HepG2 (cell line): ENCODE measurements around the gene CIAO3. TPM values are rescaled to one million over a fixed set of nuclear protein-coding genes. Genes with fewer than 3 reads are reported as not detected.
A peak's percentile ranks its signal among the peaks of the same experiment; 100 is the strongest.

Source experiments
- ATAC-seq: fragments of 200-7000 bp; cut with Tn5 transposase; 3 replicates; pipeline ENCODE4 v1.9.1; 2020; ENCODE audit warnings: mild to moderate bottlenecking, moderate library complexity
- BruUV-seq: library from RNA; stranded (reverse); fragments of 400-500 nt; replicated peaks from 2 replicates; lab custom pipeline; 2021; lab: Mats Ljungman, UMichigan
- CTCF ChIA-PET: fragments of 300-600 bp; formaldehyde crosslinking; extraction: SDS; loops from one replicate; lab custom pipeline; 2021; ENCODE audit warnings: low total read pairs, inconsistent platforms, low intra/inter-chr PET ratio; lab: Yijun Ruan, JAX
- POLR2A ChIA-PET: fragments of 350-600 bp; sonication (Branson Sonifier 250); formaldehyde crosslinking; loops from one replicate; lab custom pipeline; 2020; ENCODE audit warnings: antibody characterized with exemption, inconsistent platforms; lab: Yijun Ruan, JAX
- DNase-seq: peaks from one replicate; pipeline ENCODE4 v3.0.0-alpha.2; 2015; ENCODE audit warnings: low spot score
- FAIRE-seq: peaks from 3 replicates; lab custom pipeline; 2011; peaks lifted over from hg19 to GRCh38; lab: Jason Lieb, UNC
- H2AFZ ChIP-seq: one replicate; pipeline ENCODE4 v1.6.1; 2011; ENCODE audit warnings: low read length, inconsistent platforms
- H3K27ac ChIP-seq: fragments of 300-600 bp; 3 replicates; pipeline ENCODE4 v1.8.0; 2011; ENCODE audit warnings: mixed run types, mild to moderate bottlenecking, mixed read lengths, low read length, inconsistent platforms; ENCODE audit not compliant: insufficient read depth; ENCODE audit errors: extremely low read length
- H3K27me3 ChIP-seq, 2 experiments: fragments of 200-600 bp in 1 of 2; 2 replicates in 1 of 2; 3 replicates in 1 of 2; pipeline versions ENCODE4 v1.6.0 to v1.8.0; 2011; ENCODE audit warnings: low read length in 2 of 2, mild to moderate bottlenecking in 2 of 2, moderate library complexity in 2 of 2, inconsistent platforms in 1 of 2; ENCODE audit not compliant: insufficient read depth in 2 of 2, control insufficient read depth in 1 of 2
- H3K36me3 ChIP-seq, 2 experiments: fragments of 200-600 bp in 1 of 2; replicated peaks in 1 of 2; 2 replicates in 1 of 2; 3 replicates in 1 of 2; pipeline versions ENCODE4 v1.5.1 to v1.8.0; 2011; ENCODE audit warnings: low read length in 2 of 2, inconsistent platforms in 1 of 2; ENCODE audit not compliant: insufficient read depth in 2 of 2, control insufficient read depth in 1 of 2
- H3K4me1 ChIP-seq: 2 replicates; pipeline ENCODE4 v1.5.1; 2012; ENCODE audit warnings: low read length, inconsistent platforms; ENCODE audit not compliant: insufficient read depth
- H3K4me2 ChIP-seq: 2 replicates; pipeline ENCODE4 v1.6.0; 2011; ENCODE audit warnings: low read depth, low read length, inconsistent platforms
- H3K4me3 ChIP-seq, 3 experiments: fragments of 200-600 bp in 1 of 3; sonication (generic), shearing (Covaris generic) in 1 of 3; replicated peaks in 1 of 3; 2 replicates each; pipeline ENCODE4 v1.5.1; 2011 to 2016; ENCODE audit warnings: low read length in 3 of 3, inconsistent platforms in 2 of 3, low read depth in 2 of 3, mild to moderate bottlenecking in 2 of 3, control low read depth in 1 of 3, mixed read lengths in 1 of 3; ENCODE audit not compliant: insufficient read depth in 1 of 3
- H3K79me2 ChIP-seq: one replicate; pipeline ENCODE4 v1.6.1; 2011; ENCODE audit warnings: low read length, inconsistent platforms; ENCODE audit not compliant: insufficient read depth
- H3K9ac ChIP-seq: 2 replicates; pipeline ENCODE4 v1.6.0; 2011; ENCODE audit warnings: mild to moderate bottlenecking, low read depth, low read length, inconsistent platforms; ENCODE audit not compliant: insufficient read depth
- H3K9me3 ChIP-seq: 2 replicates; pipeline ENCODE4 v1.5.1; 2012; ENCODE audit warnings: mild to moderate bottlenecking, low read length
- H4K20me1 ChIP-seq: 2 replicates; pipeline ENCODE4 v1.6.0; 2011; ENCODE audit warnings: inconsistent platforms, mild to moderate bottlenecking, low read length, moderate library complexity; ENCODE audit not compliant: insufficient read depth
- GABPB1 ChIP-seq: IDR thresholded peaks from 2 replicates; pipeline ENCODE4 v1.6.1; 2016; ENCODE audit warnings: mild to moderate bottlenecking, missing genetic modification reagents, moderate library complexity, missing compliant biosample characterization
- MYC ChIP-seq: sonication (generic); formaldehyde crosslinking; IDR thresholded peaks from 2 replicates; pipeline ENCODE4 v1.9.0; 2021; ENCODE audit warnings: missing genetic modification reagents, borderline replicate concordance
- NR2F1 ChIP-seq, 2 experiments: fragments of 450-650 bp in 1 of 2; formaldehyde crosslinking in 1 of 2; IDR thresholded peaks; 2 replicates each; pipeline versions ENCODE4 v1.5.0 to v1.6.1; 2016 to 2020; ENCODE audit warnings: mild to moderate bottlenecking in 1 of 2, missing compliant biosample characterization in 1 of 2, missing genetic modification reagents in 1 of 2, moderate library complexity in 1 of 2
- PHF5A ChIP-seq: IDR thresholded peaks from one replicate; pipeline ENCODE4 v1.6.1; 2018; ENCODE audit warnings: low read depth, missing genetic modification reagents; ENCODE audit not compliant: unreplicated experiment
- RFXAP ChIP-seq: sonication (generic); formaldehyde crosslinking; IDR thresholded peaks from 2 replicates; pipeline ENCODE4 v1.4.0; 2020; ENCODE audit warnings: missing genetic modification reagents, borderline replicate concordance
- ZFX ChIP-seq: sonication (generic); formaldehyde crosslinking; IDR thresholded peaks from 2 replicates; pipeline ENCODE4 v1.4.0; 2020; ENCODE audit warnings: mild to moderate bottlenecking, low read depth, missing genetic modification reagents, moderate library complexity
- ZMAT5 ChIP-seq: sonication (generic); formaldehyde crosslinking; IDR thresholded peaks from 2 replicates; pipeline ENCODE4 v1.5.0; 2020; ENCODE audit warnings: mild to moderate bottlenecking, low read depth, missing genetic modification reagents, borderline replicate concordance
- ZNF549 ChIP-seq: sonication (generic); formaldehyde crosslinking; IDR thresholded peaks from 2 replicates; pipeline ENCODE4 v1.5.0; 2020; ENCODE audit warnings: missing genetic modification reagents
- ZNF687 ChIP-seq: sonication (generic); formaldehyde crosslinking; IDR thresholded peaks from 2 replicates; pipeline ENCODE4 v1.5.1; 2020; ENCODE audit warnings: mild to moderate bottlenecking, missing genetic modification reagents, moderate library complexity
- ZNF710 ChIP-seq: sonication (generic); formaldehyde crosslinking; IDR thresholded peaks from 2 replicates; pipeline ENCODE4 v1.5.0; 2020; ENCODE audit warnings: mild to moderate bottlenecking, missing genetic modification reagents, borderline replicate concordance
- ZNF792 ChIP-seq: IDR thresholded peaks from 2 replicates; pipeline ENCODE4 v1.6.1; 2016
- WGBS: methylation state at CpG from one replicate; pipeline ENCODE4 v1.1.6; 2017; ENCODE audit warnings: low lambda C conversion rate; 5-methylcytosine and 5-hydroxymethylcytosine counted together
- in situ Hi-C: cut with HindIII; loops from 2 replicates; pipeline ENCODE4 v1.10.0; 2017; ENCODE audit warnings: low pct_unique_long_range_greater_than_20kb; ENCODE audit not compliant: extremely low pct_ligation_motif_present
- intact Hi-C: fragments of 100-400 bp; cut with micrococcal nuclease; formaldehyde crosslinking; loops from one replicate; pipeline ENCODE4 v1.10.0; 2022; ENCODE audit not compliant: unreplicated experiment
- polyA plus RNA-seq, 8 experiments: library from polyadenylated mRNA; depleted of rRNA in 3 of 8; stranded (reverse) in 7 of 8; unstranded in 1 of 8; fragments of >200 nt; fragmentation: Illumina TruSeq in 4 of 8; extraction: Trizol in 4 of 8; gene quantifications; 2 replicates each; pipeline versions ENCODE4 v1.2.1 to v1.2.3, GENCODE V29; 2011 to 2016; ENCODE audit warnings: low read depth in 4 of 8, missing spikeins in 1 of 8, mixed read lengths in 1 of 8; ENCODE audit not compliant: insufficient read depth in 1 of 8
- total RNA-seq, 5 experiments: library from RNA; depleted of rRNA; stranded (reverse); fragments of >200 nt; fragmentation: Illumina TruSeq; extraction: Trizol; gene quantifications; 2 replicates each; pipeline ENCODE4 v1.2.3, GENCODE V29; 2016; ENCODE audit warnings: low read depth in 1 of 5
- TF ChIP-seq, protein P1 (sequence below): sonication (generic); formaldehyde crosslinking; IDR thresholded peaks from 2 replicates; pipeline ENCODE4 v1.4.0; 2020; ENCODE audit warnings: missing genetic modification reagents

The CIAO3 gene
- total and polyA plus RNA-seq, 2 of the 13 experiments (the other 11 are each of a cell fraction or from before 2014, with no cell fraction given): 21.7 to 25.0 TPM

- H4K20me1 ChIP-seq: no peaks in the 10 kb centered on the region
- H3K9me3 ChIP-seq: no peaks in the 10 kb centered on the region
- 14% methylated on average over 19 of the region's 64 CpGs for WGBS
- no peak for DNase-seq
- FAIRE-seq: no peak
- no peaks in the 10 kb centered on the region for H3K36me3 ChIP-seq
- peak; percentile 42 for ATAC-seq
- in situ Hi-C loops (no loop called here), intact Hi-C loops (no loop called here)
- H3K4me2 ChIP-seq: peak overlapping the region; percentile 84
- no TSS peak for BruUV-seq
- no peak overlapping the region; the same call in 1 of the 2 replicates for H3K9ac ChIP-seq
- CTCF ChIA-PET: no interaction called here
- peaks cover 10 to 38% of the 10 kb centered on the region in 2 experiments for H3K27me3 ChIP-seq
- H3K27ac ChIP-seq: no peak overlapping the region
- POLR2A ChIA-PET: interaction anchor here (1.5 to 3.4 kb wide), 3 partner anchors 13 to 66 kb away, joined by 3 to 21 read pairs (median 7); partner anchors contain the start of genes ANTKMT, MSLN and STUB1
- peak overlapping the region; percentile 34 to 69 (median 57); a peak in 5 of 6 replicates for H3K4me3 ChIP-seq
- H2AFZ ChIP-seq: no peak overlapping the region
- H3K79me2 ChIP-seq: no peaks in the 10 kb centered on the region
- H3K4me1 ChIP-seq: peaks cover 18% of the 10 kb centered on the region
- no peak for TF ChIP-seq PHF5A (CRISPR knock-in tag)
- no peak for TF ChIP-seq RFXAP
- TF ChIP-seq ZNF710 (CRISPR knock-in tag): 0 out of 2 replicates have a peak, but pooled peaks have one; percentile 34
- 0 out of 2 replicates have a peak, but pooled peaks have one; percentile 10 for TF ChIP-seq MYC (CRISPR knock-in tag)
- TF ChIP-seq NR2F1 (CRISPR knock-in tag; IDR thresholded peaks at IDR 0.05): peak in 1 of 2 experiments; percentile 18; a peak in 1 of 4 replicates
- 0 out of 2 replicates have a peak, but pooled peaks have one; percentile 13 for TF ChIP-seq GABPB1 (CRISPR knock-in tag)
- no peak for TF ChIP-seq ZNF792
- TF ChIP-seq ZNF687: peak; percentile 48
- no peak for TF ChIP-seq ZMAT5 (CRISPR knock-in tag)
- 0 out of 2 replicates have a peak, but pooled peaks have one; percentile 22 for TF ChIP-seq ZNF549 (CRISPR knock-in tag)
- TF ChIP-seq ZFX (CRISPR knock-in tag): 0 out of 2 replicates have a peak, but pooled peaks have one; percentile 21
- TF ChIP-seq, protein P1, sequence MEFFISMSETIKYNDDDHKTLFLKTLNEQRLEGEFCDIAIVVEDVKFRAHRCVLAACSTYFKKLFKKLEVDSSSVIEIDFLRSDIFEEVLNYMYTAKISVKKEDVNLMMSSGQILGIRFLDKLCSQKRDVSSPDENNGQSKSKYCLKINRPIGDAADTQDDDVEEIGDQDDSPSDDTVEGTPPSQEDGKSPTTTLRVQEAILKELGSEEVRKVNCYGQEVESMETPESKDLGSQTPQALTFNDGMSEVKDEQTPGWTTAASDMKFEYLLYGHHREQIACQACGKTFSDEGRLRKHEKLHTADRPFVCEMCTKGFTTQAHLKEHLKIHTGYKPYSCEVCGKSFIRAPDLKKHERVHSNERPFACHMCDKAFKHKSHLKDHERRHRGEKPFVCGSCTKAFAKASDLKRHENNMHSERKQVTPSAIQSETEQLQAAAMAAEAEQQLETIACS (CRISPR knock-in tag): peak; percentile 60
Observed at GRCh38 chr16:694187-694862, 46.5 kb downstream of the CIAO3 start.
